Liver (tissue), 2 donors: ENCODE measurements around the gene ARHGAP10.

ENCODE experiments used
- ATF3 ChIP-seq: IDR thresholded peaks from 2 replicates; pipeline ENCODE4 v1.6.1; 2016; ENCODE audit warnings: antibody characterized with exemption
- EGR1 ChIP-seq, 2 donors: IDR thresholded peaks; 2 replicates each; pipeline ENCODE4 v1.6.1; 2016 to 2018; ENCODE audit warnings: antibody characterized with exemption in 2 of 2, low read depth in 2 of 2
- YY1 ChIP-seq: IDR thresholded peaks from 2 replicates; pipeline ENCODE4 v1.6.1; 2016; ENCODE audit warnings: antibody characterized with exemption, mild to moderate bottlenecking
- donor health status: healthy.

DNA sequence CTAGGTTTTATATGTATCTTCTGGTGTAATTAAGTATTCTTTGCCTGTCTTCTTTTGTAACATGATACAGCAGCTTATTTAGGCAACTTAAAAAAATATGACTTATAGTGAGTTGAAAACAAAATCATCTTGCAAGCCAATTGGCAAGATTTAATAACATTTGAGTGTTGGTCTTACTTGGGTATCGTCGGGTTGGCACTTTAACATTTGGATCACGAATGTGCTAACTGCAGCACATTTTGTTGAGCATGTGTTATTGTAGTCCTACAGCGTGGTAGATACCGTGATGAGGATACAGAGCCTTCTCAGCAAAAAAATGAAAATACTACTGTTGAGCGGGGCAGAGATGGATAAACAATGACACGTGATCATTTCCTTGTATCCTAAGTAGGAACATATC is 295.3 kb downstream of the ARHGAP10 start:
- TF ChIP-seq EGR1 (IDR thresholded peaks at IDR 0.05; ENCODE audit: low read depth in 2 of 2) = no peak
- TF ChIP-seq YY1 = no peak
- no peak for TF ChIP-seq ATF3
